GM18873 (cell line): ENCODE data around the gene CENPP.

Source experiments
- ATAC-seq: cut with Tn5 transposase; IDR thresholded peaks from one replicate; pipeline ENCODE4 v1.9.1; 2021; ENCODE audit warnings: mild to moderate bottlenecking, moderate library complexity, moderate number of reproducible peaks; ENCODE audit not compliant: unreplicated experiment, low FRiP score

The CENPP gene

GRCh38 chr9:92664394-92665152 lies 338.8 kb downstream of the CENPP start:
- ATAC-seq = no peak

DNA sequence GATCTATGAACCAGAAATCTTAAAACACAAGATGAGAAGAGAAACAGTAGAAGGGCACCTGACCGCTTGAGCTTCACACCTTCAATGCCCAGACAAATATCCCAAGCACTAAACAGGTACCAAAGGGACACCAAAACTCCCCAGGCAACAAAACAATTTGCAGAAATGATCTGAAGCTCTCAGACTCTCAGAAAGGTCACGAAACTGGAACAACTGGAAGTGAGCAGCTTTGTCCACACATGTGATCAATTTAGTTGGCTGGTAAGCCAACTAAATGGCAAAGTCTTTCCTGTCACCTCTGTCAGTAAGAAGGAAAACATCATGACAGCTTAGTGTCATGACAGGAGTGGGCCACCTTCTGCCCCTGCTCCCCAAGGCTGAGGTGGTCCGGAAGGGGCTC lies 340.1 kb downstream of the CENPP start:
- no peak for ATAC-seq

DNA sequence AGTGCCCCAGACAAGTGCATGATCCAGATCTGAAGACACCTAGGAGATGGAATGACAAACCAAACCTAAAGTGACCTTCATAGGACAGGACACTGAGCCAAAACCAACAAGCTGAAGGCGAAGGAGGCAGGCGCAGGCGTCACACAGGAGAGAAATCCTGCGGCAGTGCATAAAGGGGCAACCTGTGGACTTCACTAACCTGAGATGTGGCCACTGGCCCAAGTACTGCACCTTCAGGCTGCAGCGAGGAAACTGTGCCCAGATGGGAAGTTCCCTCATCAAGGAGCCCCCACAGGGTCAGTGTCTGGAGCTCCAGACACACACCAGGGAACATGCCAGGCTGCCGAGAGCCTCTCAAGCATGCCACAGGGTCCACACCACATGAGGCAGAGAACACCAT lies 340.5 kb downstream of the CENPP start:
- no peak for ATAC-seq

DNA sequence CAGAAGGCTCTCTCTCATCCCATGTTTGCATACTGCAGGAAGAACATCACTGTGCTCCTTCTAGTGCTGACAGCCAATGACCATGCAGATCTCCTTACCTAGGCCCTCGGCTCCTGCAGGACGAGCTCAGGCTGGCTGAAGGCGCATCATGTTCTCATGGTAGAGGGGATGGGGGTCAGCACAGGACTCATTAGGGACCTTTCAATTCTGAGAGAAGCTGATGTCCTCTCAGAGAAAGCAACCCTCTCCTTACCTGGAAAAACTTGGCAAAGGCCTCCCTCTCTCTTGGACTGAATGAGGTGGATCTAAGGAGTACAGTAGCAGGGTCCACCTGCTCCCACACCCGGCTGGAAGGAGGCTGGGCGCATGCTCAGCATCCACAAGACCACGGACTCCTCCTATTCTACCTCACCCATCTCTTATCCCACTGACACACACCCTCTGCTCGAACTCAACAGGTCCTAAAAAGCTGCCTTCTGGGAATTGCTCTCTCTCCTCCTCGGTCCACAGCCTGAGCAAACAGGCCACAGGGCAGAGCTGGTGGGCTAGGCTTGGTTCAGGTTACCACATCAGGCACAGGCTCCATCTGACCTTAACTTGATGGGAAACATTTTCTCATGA lies 341.3 kb downstream of the CENPP start:
- ATAC-seq = no peak

- no peak for ATAC-seq
These were observed 343.2 kb downstream of the CENPP start for GRCh38 chr9:92668746-92669526.

DNA sequence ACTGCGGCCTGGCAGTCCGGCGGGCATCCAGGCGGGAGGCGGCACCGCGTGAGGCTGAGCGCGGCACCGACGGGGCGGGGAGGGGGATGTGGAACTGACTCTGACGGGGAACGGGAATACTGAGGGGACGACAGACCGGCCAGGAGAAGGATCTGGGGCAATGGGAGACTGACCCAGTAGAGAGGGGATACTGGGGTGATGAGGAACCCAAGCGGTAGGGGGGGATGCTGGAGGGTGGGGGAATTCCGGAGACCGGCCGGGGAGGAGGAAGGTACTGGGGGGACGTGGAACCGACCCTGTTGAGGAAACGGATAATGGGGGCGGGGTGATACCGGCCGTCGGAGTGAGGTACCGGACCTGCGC lies 343.8 kb downstream of the CENPP start:
- ATAC-seq = peak; percentile 3
